Thyroid gland (tissue), 4 donors: ENCODE measurements around the gene TUBB6. TPM values are rescaled to one million over a fixed set of nuclear protein-coding genes. Genes with fewer than 3 reads are reported as not detected.

Source experiments
- DNase-seq, 2 donors: peaks; one replicate each; pipeline ENCODE4 v3.0.0-alpha.2; 2019
- H3K27ac ChIP-seq, 3 donors: fragments of 200-600 bp; sonication (generic); 1 replicate in 2 of 3; 2 replicates in 1 of 3; pipeline ENCODE4 v1.5.1; 2016 to 2019; ENCODE audit warnings: mild to moderate bottlenecking in 1 of 3, moderate library complexity in 1 of 3
- H3K27me3 ChIP-seq: fragments of 200-600 bp; sonication (generic); one replicate; pipeline ENCODE4 v1.5.1; 2019
- H3K36me3 ChIP-seq, 2 donors: fragments of 200-600 bp; sonication (generic); one replicate each; pipeline ENCODE4 v1.5.1; 2016 to 2019
- H3K4me1 ChIP-seq, 2 donors: fragments of 200-600 bp; sonication (generic); one replicate each; pipeline ENCODE4 v1.5.1; 2017 to 2019
- H3K4me3 ChIP-seq, 3 donors: fragments of 200-600 bp; sonication (generic); replicated peaks in 1 of 3; 1 replicate in 2 of 3; 2 replicates in 1 of 3; pipeline ENCODE4 v1.5.1; 2016; ENCODE audit warnings: mild to moderate bottlenecking in 1 of 3
- H3K9me3 ChIP-seq: fragments of 200-600 bp; sonication (generic); one replicate; pipeline ENCODE4 v1.5.1; 2017
- CTCF ChIP-seq, 6 experiments: fragments of 200-600 bp in 3 of 6; fragments of 450-650 bp in 3 of 6; sonication (generic) in 3 of 6; IDR thresholded peaks; one replicate each; pipeline ENCODE4 v1.5.1; 2016 to 2019; ENCODE audit warnings: antibody characterized with exemption in 6 of 6, mild to moderate bottlenecking in 2 of 6, inconsistent platforms in 1 of 6, moderate library complexity in 1 of 6
- POLR2A ChIP-seq, 2 donors: fragments of 450-650 bp; IDR thresholded peaks; one replicate each; pipeline ENCODE4 v1.6.1; 2017; ENCODE audit warnings: antibody characterized with exemption in 2 of 2, mild to moderate bottlenecking in 2 of 2, moderate library complexity in 1 of 2
- WGBS, 2 donors: methylation state at CpG; one replicate each; pipeline ENCODE4 v1.1.5; 2017; 5-methylcytosine and 5-hydroxymethylcytosine counted together
- intact Hi-C: fragments of 100-400 bp; cut with DNase I; formaldehyde crosslinking; loops from one replicate; pipeline ENCODE4 v1.15.1; 2023
- total RNA-seq, 4 donors: library from RNA; depleted of rRNA; stranded (reverse); fragments of >200 nt; gene quantifications; one replicate each; pipeline ENCODE4 v1.2.3, GENCODE V29; 2016

Gene TUBB6
- total RNA-seq, 4 donors from 2014 or later, result 91.9 to 157 (median 124) TPM

GRCh38 chr18:12325726-12326245 is 17.7 kb downstream of the TUBB6 start:
- Histone ChIP-seq H3K36me3 (peaks cover 35 to 40% of the 10 kb centered on the region in 2 donors), H3K9me3 (no peaks in the 10 kb centered on the region), H3K4me3 (no peak overlapping the region), H3K27ac (no peak overlapping the region), H3K4me1 (peaks cover 7 to 25% of the 10 kb centered on the region in 2 donors), H3K27me3 (no peaks in the 10 kb centered on the region)
- intact Hi-C loops, result loop anchor here (5.0 kb wide), 1 partner anchor 42 kb away; no protein-coding TSS in a partner anchor
- no peak for DNase-seq
- TF ChIP-seq CTCF (IDR thresholded peaks at IDR 0.05) (no peak), POLR2A (IDR thresholded peaks at IDR 0.05) (no peak)
- WGBS, 2 donors, result 96 to 97% methylated on average over 25 to 29 of the region's 29 CpGs

- WGBS, 2 donors, result 88 to 93% methylated on average over 8 to 12 of the region's 12 CpGs
- Histone ChIP-seq H3K4me3 (no peak overlapping the region), H3K4me1 (peaks cover 0 to 14% of the 10 kb centered on the region in 2 donors), H3K9me3 (no peaks in the 10 kb centered on the region), H3K27ac (no peak overlapping the region), H3K36me3 (peaks cover 35 to 40% of the 10 kb centered on the region in 2 donors), H3K27me3 (no peaks in the 10 kb centered on the region)
- intact Hi-C loops, result loop anchor here (5.0 kb wide), 1 partner anchor 40 kb away; no protein-coding TSS in a partner anchor
- no peak for TF ChIP-seq POLR2A (IDR thresholded peaks at IDR 0.05)
- no peak for TF ChIP-seq CTCF (IDR thresholded peaks at IDR 0.05)
- no peak for DNase-seq
These were observed 18.8 kb downstream of the TUBB6 start for GRCh38 chr18:12326711-12327460.

GRCh38 chr18:12327510-12328178 is 19.6 kb downstream of the TUBB6 start:
- H3K27me3 ChIP-seq, result no peaks in the 10 kb centered on the region
- WGBS, 2 donors, result 59 to 61% methylated on average over 8 to 9 of the region's 11 CpGs
- no peak overlapping the region for H3K4me3 ChIP-seq
- peak; percentile 58 to 72 for DNase-seq
- TF ChIP-seq CTCF (IDR thresholded peaks at IDR 0.05) (peak; percentile 36 to 75 (median 50)), POLR2A (IDR thresholded peaks at IDR 0.05) (no peak)
- intact Hi-C loops, result loop anchor here (5.0 kb wide), 1 partner anchor 40 kb away; no protein-coding TSS in a partner anchor
- peaks cover 35 to 40% of the 10 kb centered on the region in 2 donors for H3K36me3 ChIP-seq
- no peak overlapping the region for H3K27ac ChIP-seq
- peaks cover 0 to 14% of the 10 kb centered on the region in 2 donors for H3K4me1 ChIP-seq
- H3K9me3 ChIP-seq, result no peaks in the 10 kb centered on the region

GRCh38 chr18:12328179-12328823 is 20.3 kb downstream of the TUBB6 start:
- Histone ChIP-seq H3K27ac (no peak overlapping the region), H3K27me3 (no peaks in the 10 kb centered on the region), H3K36me3 (peaks cover 35 to 40% of the 10 kb centered on the region in 2 donors), H3K9me3 (no peaks in the 10 kb centered on the region), H3K4me1 (peaks cover 0 to 14% of the 10 kb centered on the region in 2 donors), H3K4me3 (no peak overlapping the region)
- intact Hi-C loops, result loop anchor here (5.0 kb wide), 1 partner anchor 39 kb away; no protein-coding TSS in a partner anchor
- no peak for TF ChIP-seq CTCF (IDR thresholded peaks at IDR 0.05)
- no peak for TF ChIP-seq POLR2A (IDR thresholded peaks at IDR 0.05)
- no peak for DNase-seq
- WGBS, 2 donors, result 97 to 100% methylated on average over 4 of the region's 4 CpGs
